H54 (cell line): ENCODE data around the gene CKB.
"Not testable (repeated sequence)": the region's sequence is repeated elsewhere in the genome, so short reads cannot be mapped to it uniquely, and the experiment has no call there.

Source experiments
- DNase-seq: peaks from one replicate; pipeline ENCODE4 v3.0.0; 2011; ENCODE audit warnings: low spot score, mixed read lengths; ENCODE audit not compliant: insufficient read length
- FAIRE-seq: peaks from 3 replicates; lab custom pipeline; 2011; peaks lifted over from hg19 to GRCh38; lab: Jason Lieb, UNC
- POLR2A ChIP-seq: IDR thresholded peaks from 2 replicates; pipeline ENCODE4 v1.6.1; 2011; ENCODE audit warnings: low read depth, mild to moderate bottlenecking, low read length

The CKB gene

DNA sequence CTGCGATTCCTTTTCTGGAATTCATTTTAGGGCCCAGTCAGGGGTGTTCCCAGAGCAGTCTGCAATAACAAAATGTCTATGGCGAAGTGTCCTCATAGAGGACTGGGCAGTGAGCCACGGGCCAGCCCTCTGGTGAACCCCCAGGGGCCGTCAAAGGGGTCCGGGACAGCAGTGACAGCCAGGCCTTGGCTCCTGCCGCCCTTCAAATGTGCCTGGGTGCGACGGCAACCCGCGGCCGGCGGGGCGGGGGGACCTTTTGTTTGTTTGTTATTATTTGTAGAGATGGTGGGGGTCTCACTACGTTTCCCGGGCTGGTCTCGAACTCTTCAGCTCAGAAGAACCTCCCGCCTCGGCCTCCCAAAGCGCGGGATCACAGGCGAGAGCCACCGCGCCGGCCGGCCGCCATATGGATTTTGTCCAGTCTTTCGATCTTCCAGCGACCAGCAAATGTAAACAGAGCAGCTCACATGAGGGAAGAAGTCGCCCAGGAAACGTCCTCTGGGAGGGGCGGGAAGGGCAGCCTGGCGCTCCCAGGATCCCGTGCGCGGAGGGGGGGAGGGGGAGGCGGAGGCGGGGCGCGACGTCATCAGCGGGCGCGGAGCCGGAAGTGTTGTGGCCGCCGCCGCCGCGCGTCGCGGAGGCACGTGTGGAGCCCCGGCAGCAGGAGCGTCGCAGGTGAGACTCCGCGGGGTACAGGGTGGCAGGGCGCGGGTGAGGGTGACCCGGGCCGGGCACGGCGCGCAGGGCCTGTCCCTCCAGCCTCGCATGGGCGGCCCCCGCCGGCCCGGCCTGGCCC, 6.2 kb upstream of the CKB start, which contains the start of gene TRMT61A:
Gene TRMT61A (plus strand): TSS at position 610 of the 796 bp plus-strand sequence. CDS start 783 bp downstream, outside the sequence.
- DNase-seq, result peak; percentile 98
- TF ChIP-seq POLR2A, result peak; percentile 33; the same call in 1 of the 2 replicates
- no peak for FAIRE-seq

DNA sequence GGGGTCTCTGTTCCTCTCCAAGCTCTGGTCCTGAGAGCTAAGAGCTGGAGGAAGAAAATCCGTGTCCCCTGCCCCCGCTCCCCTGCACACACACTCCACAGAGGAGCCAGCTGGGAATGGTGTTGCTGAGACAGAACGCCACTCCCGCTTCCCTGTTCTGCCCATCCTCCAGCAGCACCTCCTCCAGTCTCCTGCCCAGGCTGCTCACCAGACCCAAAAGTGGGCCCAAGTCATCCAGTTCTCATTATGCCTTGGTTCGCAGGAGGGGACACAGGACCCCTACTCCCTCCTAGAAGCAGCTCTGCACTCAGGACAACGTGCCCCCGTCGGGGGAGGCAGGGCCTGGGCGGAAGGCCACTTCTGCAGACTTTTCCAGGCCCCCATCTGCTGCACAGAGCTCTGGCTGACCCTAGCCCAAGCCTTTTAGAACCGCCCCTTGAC, 5.5 kb upstream of the CKB start:
- no peak for FAIRE-seq

DNA sequence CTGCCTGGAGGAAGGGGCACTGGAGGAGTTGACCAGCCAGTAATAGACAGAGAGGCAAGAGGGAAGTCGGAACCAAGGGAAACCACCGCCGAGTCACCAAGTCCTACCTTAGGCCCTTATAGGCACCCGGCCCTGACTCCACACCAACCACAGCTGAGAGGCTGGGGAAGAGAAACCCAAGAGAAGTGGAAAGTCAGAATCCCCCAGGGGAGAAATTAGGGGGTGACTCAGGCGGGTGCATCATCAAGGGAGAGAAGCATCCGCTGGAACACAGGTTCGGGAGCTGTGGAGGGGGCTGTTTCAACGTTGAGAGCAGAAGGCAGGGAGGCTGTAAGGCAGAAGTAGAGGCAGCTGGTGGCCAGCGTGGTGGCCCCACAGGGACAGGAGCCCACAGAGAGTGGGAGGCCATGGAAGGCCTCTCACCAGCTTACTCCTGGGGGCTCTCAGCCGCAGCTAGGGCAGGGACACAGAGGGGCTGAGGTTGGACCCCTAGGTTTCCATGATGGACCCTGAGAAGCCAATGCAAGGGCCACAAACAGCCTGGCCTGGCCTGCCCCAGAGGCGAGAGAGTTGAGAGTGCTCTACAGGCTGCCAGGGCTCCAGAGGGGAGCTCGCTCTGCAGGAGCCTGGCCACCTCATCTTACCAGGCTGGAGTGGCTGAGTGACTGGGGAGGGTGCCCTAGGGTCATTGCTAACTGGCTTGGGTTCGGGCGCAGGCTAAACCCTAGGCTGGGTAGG, 4.9 kb upstream of the CKB start:
- DNase-seq (peak; percentile 78), FAIRE-seq (no peak)
- TF ChIP-seq POLR2A, result no peak

More for the DNA sequence above, 5.5 kb upstream of the CKB start:
- no peak for DNase-seq
- no peak for TF ChIP-seq POLR2A

- DNase-seq (no peak), FAIRE-seq (no peak)
- TF ChIP-seq POLR2A, result no peak
These were observed 4.3 kb upstream of the CKB start for GRCh38 chr14:103526914-103527248.

DNA sequence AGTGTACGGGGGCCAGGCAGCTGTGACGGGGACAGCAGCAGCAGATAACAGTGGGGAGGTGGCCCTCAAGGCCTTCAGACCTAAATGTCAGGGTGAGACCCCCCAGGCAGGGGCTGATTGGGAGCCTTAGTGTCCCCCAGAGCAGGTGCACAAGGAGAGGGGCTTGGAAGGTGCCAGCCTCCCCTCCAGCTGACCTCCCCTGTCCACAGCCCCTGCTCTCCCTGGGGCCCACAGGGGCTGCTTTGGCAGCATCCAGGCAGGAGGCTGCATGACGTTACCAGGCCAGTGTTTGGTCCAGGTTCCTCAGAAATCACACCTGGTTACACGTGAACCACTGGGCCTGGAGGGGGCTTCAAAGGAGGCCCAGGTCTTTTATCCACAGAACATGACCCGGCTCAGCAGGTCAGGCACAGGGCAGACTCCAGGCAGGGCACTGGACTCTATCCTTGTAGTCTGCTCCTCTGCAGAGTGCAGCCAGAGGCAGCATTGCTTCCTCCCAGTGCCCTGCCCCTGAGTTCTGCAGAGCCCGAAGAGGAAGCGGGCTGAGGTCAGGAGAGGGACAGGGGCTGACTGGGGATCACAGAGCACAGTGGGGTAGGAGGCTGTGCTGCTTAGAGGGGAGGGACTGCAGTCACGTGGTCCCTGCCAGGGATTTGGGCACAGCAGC, 3.8 kb upstream of the CKB start:
- TF ChIP-seq POLR2A, result no peak
- no peak for DNase-seq
- FAIRE-seq, result no peak

DNA sequence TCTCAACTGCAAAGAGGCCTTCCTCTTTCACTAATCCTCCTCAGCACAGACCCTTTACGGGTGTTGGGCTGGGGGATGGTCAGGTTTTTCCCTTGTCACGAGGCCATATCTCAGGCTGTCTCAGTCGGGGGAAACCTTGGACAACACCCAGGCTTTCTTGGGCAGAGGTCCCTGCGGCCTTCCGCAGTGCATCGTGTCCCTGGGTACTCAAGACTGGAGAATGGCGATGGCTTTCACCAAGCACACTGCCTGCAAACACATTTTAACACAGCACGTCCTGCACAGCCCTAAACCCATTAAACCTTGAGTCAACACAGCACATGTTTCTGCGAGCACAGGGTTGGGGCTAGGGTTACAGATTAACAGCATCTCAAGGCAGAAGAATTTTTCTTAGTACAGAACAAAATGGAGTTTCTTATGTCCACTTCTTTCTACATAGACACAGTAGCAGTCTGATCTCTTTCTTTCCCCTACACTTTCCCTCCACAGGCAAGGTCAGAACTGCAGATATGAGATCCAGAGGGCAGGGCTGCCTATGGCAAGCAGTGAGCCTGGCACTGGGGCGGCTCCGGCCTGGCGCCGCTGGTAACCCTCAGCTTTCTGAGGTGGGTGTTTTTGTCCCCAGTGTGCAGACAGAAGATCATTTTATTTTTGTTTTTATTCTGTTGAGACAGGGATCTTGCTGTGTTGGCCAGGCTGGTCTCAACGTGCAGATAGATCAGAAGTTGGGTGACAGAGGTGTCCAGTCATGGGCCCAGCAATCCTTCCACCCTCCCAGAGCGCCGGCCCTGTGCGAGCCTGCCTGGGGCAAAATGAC, 3.0 kb upstream of the CKB start:
- DNase-seq, FAIRE-seq: not testable (repeated sequence)

DNA sequence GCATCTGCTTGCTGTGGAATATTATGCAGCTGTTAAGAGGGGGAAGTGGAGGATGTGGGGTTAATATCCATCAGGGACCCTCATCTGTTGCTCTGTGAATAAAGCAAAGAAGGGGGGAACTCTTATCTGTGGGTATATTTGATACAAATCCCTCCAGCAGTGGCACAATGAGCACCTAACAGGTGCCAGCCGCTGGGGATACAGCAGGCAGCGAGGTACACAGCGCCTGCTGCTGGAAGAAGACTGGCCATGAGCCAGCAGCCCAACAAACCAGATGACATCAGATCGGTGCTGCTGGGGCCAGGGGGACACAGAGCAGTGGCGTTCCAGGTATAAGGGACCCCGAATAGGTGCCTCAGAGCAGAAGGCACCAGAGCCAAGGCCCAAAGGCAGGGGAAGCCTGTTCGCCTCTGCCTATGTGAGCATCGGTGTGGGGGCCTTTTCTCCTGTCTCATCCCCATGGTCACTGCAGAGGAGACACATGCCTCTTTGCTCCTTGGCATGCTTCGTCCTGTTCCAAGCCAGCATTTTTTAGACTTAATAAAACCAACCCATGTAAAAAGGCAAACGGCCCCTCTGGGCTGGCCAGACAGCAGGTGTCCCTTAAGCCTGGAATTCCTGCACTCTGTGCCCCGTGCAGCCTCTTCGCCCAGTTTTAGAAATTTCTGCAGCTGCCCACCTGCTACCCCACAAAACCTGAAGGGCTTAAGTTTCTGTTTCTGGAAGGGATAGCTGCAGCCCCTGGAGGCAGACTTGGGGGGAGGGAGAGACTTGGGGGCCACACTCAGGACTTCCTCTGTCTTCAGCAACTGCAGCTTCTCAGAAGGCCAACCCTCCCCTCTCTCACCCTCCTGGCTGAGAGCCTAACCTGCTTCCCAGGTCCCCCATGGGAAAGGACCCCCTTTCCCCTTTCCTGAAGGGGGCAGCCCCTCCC, 1.6 kb upstream of the CKB start:
- DNase-seq, result no peak
- TF ChIP-seq POLR2A, result no peak
- no peak for FAIRE-seq

GRCh38 chr14:103523575-103523954, 935 bp upstream of the CKB start:
- FAIRE-seq (no peak), DNase-seq (no peak)
- no peak for TF ChIP-seq POLR2A

DNA sequence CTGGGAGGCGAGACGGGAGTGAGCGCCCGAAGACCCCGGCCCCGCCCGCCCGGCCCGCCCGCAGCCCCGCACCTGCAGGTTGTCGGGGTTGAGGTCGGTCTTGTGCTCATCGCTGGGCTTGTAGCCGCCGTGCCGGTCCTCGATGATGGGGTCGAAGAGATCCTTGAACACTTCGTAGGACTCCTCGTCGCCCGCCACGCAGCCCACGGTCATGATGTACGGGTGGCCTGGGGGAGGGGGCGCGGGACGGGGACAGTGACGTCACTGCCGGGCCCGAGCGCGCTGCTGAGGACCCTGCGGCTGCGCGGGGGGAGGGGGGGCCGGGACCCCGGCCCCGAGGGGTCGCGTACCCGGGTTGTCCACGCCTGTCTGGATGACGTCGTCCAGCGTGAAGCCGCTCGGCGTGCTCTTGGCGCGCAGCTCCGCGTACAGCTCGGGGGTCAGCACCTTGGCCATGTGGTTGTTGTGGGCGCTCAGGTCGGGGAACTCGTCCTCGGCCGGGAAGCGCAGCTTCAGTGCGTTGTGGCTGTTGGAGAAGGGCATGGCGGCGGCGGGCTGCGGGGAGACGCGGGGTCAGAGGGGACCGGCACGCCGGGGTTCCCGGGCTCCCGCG, 573 bp downstream of the CKB start:
- no peak for TF ChIP-seq POLR2A
- DNase-seq (no peak), FAIRE-seq (no peak)

DNA sequence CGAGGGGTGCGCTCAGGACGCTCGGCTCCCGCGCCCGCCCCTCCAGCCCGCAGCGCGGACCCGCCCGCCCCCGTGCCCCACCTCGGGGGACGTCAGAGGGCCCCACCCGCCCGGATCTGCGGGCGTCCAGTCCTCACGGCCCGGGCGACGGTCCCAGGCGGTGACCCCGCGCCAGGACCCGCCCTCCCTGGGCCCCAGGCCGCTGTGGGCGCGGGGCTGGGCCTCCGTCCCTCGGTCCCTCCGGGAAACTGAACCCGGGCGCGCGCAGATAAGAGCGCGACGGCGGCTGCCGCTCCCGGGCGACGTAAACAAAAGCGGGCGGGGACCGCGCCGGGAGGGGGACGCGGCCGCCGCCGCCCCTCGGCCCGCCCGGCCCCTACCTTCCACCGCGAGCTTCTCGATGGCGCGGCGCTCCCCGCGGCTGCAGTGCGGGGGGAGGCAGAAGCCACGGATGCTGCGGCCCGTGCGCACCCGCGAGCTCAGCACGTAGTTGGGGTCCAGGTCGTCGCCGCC, 1.1 kb downstream of the CKB start:
- TF ChIP-seq POLR2A, result no peak
- DNase-seq, result no peak
- FAIRE-seq, result no peak

DNA sequence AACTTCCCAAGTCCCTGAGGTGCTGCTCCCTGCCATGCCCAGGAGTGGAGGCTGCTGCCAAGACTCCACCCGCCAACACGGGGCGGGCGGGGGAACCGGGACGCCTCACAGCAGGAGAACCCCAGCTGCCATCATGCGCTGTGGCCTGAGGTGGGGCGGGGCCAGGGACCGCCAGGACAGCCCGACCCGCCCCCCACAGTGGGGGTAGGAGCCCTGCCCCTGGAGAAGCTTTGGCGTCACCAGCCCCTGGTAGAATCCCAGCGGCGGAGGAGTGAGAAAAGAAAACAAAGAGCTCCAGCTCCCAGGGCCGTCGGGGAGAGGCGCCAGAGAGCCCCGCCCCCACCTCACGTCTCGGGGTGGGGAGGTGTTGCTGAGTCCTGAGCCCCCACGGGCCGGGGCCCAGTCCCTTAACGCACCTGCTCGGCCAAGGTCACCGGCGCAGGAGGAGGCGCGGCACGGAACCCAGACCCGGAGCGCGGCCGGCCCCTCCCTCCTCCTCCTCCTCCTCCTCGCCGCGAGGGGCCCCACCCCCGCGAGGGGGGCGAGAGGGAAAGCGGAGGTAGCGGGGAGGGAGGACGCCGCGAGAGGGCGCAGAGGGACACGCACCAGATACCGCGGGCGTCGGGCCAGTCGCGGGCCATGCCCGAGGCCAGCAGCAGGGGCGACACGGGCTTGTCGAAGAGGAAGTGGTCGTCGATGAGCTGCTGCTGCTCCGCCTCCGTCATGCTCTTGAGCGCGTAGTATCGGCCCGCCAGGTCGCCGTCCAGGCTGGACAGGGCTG, 1.8 kb downstream of the CKB start:
- DNase-seq, result peak; percentile 77
- FAIRE-seq, result no peak
- TF ChIP-seq POLR2A, result no peak
